Measurements from ENCODE around the gene PAM.

The PAM gene

DNA sequence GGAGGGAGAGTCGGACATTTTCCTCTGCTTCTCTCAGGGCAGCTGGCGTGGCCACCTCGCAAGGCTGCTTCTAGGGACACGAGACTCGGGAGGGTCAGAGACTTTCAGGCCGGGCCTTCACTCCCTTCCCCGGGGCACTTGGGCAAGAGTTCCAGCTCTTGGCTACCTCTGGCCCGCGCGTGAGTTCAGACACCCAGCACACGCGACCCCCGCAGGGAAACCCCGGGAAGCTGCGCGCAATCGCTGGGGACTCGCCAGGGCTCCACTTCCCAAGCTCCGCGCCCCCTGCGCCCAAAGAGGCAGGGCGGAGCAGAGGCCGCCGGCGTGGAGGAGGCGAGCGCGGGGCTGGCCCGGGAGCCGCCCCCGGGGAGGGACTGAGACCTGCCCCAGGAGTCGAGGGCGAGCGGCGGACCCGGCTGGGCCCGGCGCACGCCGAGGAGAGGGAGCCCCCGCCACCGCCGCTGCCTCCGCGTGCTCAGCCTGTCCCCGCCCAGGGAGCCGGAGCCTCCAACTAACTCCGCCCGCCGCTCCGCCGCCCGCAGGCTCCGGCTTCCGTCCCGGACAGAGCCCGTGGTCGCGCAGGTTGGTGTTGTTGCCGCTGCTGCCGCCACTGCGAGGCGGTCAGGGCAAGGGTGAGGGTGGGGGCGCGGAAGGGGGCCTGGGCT is at the start of gene PAM:
PAM (plus strand) TSS at position 539 of the 665 bp plus-strand sequence. CDS start 110,891 bp downstream, outside the sequence.
- in situ Hi-C loops (cut with MboI; ENCODE audit: low sequenced_read_pairs): no loop called here

DNA sequence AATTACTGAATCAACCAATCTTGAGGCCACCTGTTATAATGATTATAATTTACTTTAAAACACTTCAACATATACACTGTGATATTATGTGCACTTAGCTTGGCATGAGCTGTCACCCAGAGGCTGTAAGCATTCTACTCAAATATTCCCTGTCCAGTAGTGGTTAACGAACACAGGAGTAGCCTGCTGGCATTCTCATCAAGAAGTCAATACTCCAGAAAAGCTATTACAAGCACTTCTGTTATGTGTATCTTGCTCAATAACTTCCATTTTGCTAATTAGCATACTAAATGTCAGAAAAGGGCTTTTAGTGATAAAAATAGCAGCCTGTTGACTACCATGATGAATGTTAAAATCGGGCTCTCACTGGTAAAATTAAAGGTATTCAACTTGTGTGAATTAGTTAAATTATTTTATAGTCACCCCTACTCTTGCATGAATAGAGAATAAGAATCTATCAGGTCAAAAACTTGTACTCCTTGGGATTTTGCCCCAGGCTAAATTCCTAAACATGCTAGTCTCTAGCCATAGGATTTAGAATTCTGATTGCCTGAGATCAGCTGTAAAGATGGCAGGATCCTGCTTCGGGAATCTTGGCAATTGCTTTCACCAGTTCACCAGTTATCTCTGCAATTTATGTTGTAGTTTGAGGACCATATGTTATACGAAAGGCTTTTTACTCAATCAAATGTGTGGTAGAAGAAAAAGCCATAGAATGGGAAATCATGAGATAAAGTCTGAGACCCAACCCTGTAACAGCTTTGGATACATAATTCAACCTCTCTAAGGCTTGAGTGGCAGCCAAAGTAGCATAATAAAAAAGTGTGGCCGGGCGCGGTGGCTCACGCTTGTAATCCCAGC is 43.4 kb upstream of the PAM start:
- in situ Hi-C loops (cut with MboI; ENCODE audit: low sequenced_read_pairs): no loop called here

DNA sequence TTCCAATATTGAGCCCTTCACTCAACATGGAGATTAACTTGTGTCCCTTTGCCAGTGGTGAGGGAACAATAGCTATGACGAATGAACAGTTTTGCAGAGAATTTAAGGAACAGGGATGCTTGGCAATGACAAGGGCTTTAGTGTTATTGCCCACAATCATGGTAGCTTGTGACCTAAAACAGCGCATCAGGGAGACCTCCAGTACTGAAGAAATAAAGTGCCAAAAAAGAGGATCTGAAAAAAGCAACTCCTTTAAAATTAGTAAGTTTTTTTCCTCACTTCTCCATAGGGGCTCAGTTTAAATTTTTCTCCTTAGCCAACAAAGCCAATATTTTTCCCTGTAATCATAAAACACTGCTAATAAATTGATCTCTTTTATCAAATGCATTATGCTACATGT is 41.8 kb upstream of the PAM start:
- in situ Hi-C loops (cut with MboI; ENCODE audit: low sequenced_read_pairs): no loop called here

DNA sequence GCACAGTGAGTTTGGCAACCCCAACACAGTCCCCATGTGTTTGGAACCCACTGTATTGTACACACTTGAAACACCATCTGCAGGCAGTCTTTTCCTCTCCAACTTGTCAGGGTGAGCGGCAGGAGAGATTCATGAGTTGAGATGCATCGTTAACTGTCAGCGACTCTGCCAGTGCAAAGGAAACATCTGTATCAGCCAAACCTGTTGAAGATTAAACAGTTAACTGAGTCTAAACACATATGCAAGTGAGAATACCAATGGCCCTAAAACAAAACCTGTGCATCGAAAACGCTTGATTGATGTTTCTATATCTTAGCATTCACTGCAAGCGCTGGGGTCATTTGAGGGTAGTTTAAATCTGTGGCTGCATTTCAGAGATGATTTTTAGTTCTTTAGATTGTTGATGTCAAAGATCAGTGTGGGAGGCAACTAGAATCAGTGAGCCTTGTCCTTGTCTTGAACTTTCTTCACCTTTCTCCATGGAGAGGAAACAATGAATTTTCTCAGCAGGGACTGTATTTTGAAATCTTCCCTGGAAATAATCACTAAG is 41.3 kb upstream of the PAM start:
- in situ Hi-C loops (cut with MboI; ENCODE audit: low sequenced_read_pairs): no loop called here

DNA sequence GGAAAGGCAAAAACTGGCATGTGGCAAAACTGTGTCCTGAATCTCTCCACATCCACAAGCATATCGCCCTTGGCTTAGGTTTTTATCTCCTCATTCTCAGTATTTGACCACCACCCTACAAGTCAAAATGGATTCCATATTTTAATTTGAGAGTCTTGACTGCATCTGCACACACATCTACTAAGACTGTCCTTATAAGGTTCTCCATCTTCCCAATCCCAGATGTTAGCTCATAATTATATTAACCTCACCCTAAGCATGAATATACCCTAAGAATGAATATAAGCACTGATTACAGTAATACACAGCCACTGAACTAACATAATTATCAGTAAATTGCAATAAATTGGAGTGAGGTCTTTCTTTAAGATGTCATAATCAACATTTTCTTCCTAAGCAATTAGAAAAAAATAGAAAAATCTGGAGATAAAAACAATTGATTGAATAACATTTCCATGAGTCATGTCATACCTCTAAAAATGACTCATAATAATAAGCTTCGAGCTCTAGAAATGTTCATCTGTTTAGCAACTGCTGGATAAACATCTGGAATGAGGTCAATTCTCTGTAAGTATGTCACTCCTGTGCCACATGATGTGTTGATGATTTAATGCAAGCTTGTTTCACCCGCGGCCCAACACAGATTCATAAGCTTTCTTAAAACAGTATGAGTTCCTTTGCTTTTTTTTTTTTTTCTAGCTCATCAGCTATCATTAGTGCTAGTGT is 39.9 kb upstream of the PAM start:
- in situ Hi-C loops (cut with MboI; ENCODE audit: low sequenced_read_pairs): no loop called here

DNA sequence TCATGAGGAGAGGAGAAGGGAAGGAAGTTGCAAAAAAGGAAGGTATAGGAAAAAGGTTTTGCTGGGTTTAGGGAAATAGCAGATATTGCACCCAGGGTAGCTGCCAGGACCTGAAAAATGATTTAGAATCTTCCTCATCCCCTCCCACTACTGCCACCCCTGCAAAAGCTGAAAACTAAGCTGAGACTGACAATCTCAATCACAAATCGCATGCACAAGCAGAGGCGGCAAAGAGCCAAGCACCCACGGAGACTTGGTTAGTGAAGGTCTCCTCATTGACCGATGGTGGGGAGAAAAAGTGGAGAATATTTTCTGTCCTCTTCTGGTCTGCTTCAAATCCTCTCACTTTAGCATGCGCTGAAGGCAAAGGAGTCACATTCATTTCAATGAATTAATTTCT is 39.1 kb upstream of the PAM start:
- in situ Hi-C loops (cut with MboI; ENCODE audit: low sequenced_read_pairs): no loop called here

DNA sequence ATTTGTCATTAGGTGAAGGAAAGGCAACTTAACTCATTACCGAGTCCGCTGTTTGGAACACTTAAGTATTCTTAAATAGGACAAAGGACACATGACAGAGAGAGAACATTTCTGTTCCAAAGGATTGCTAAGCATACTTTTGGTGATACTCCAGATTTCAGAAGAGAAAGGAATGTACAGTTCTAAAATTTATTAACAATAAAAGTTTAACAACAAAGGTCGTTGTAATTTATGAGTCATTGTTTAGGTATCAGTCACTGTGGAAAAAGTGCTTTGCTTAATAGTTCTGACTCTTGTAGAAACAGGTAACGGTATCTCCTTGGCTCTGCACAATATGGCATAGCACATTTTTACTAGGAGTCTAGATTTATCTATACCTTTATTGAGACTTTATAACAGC is 36.3 kb upstream of the PAM start:
- in situ Hi-C loops (cut with MboI; ENCODE audit: low sequenced_read_pairs): no loop called here

DNA sequence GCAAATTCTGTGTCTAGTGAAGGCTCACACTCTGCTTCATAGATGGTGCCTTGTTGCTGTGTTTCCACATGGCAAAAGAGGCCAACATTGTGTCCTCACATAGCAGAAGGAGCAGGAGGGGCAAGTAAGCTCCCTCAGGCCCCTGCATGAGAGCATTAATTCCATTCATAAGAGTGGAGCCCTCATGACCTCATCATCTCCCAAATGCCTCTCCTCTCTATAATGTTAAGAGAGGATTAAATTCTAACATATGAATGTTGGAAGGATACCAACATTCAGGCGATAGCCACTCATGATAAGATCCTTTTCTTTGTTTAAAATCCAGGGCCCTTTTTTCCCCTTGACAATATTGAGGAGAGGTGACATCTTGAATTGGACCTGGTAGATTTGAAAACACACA is 35.2 kb upstream of the PAM start:
- in situ Hi-C loops (cut with MboI; ENCODE audit: low sequenced_read_pairs): no loop called here

DNA sequence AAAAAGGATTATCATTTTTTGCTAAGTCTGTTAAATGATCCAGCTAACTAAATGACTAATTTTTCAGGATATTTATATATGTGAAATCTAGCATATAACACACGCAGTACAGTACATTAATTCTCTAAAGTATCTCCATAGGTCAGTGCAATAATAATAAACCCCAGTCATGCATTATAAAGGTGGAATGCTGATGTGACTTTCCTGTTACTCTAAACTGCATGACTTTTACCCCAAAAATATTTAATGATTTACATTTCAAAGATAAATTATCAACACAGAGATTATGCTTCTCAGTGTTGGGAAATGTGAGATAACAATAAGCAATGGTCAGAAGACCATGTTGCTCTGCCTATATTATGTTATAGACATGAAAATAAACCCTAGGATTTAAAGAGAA is 34.1 kb upstream of the PAM start:
- in situ Hi-C loops (cut with MboI; ENCODE audit: low sequenced_read_pairs): no loop called here

DNA sequence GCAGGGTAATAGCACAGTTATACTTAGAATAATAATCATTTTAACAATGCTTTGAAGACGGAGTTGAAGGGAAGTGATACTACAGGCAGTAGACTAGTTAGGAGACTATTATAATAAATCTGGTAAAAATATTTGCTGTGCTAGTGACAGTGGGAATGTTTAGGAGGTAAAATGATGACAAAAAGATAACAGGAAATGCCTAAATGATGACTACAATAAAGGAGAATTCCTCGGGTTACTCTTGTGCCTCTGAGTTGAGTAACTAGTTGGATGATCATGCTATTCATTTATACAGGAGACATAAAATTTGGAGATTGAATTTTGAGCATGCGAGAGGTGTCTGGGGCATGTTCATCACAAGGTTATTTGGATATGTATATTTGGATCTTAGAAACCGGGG is 32.2 kb upstream of the PAM start:
- in situ Hi-C loops (cut with MboI; ENCODE audit: low sequenced_read_pairs): no loop called here

DNA sequence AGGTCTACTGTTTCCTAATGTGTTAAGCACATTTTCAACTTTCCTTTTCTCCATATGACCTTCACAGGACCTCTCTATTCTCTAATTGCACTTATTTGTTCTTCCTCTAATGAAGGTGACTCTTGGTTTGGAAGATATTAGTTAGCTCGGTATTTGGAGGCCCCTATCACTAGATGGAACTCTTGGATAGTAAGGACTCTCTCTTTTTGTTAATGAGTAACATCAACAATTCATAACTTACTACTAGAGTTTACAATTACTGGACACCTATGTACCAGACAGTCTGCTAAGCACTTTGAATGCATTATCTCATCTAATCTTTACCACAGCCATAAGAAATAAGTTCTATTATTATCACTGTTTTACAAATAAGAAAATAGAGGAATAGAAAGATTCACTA is 23.4 kb upstream of the PAM start:
- in situ Hi-C loops (cut with MboI; ENCODE audit: low sequenced_read_pairs): no loop called here

DNA sequence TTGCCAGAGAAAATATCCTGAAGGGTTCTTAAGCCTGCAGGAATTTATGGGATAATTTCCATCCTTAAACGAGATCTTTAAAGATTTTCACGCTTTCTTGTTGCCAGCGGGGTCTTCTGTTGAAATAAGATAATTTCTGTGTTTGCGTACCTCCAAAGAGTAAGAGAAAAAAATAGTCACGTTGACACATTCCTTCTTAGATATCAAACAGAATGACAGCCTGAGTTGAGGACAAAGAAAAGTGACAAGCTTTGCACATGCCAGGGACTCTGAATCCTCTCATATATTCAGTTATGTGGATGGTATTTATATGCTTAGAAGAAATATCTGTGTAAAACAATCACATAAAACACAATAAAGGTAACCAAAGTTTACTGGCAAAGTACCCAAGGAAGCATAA is 21.6 kb upstream of the PAM start:
- in situ Hi-C loops (cut with MboI; ENCODE audit: low sequenced_read_pairs): no loop called here

DNA sequence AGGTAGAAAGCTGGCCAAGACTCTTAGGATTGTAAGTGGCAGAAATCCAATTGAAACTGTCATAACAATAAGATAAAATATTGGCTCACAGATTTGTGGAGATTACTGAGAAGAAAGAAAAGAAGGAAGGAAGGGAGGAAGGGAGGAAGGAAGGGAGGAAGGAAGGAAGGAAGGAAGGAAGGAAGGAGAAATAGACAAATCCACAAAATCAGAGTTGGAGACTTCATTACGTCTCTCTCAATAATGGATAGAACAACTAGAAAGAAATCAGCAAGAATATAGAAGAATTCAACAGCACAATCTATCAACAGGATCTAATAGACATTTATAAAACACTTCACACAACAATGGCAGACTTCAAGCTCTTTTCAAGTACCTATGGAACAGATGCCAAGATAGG is 17.9 kb upstream of the PAM start:
- in situ Hi-C loops (cut with MboI; ENCODE audit: low sequenced_read_pairs): no loop called here

DNA sequence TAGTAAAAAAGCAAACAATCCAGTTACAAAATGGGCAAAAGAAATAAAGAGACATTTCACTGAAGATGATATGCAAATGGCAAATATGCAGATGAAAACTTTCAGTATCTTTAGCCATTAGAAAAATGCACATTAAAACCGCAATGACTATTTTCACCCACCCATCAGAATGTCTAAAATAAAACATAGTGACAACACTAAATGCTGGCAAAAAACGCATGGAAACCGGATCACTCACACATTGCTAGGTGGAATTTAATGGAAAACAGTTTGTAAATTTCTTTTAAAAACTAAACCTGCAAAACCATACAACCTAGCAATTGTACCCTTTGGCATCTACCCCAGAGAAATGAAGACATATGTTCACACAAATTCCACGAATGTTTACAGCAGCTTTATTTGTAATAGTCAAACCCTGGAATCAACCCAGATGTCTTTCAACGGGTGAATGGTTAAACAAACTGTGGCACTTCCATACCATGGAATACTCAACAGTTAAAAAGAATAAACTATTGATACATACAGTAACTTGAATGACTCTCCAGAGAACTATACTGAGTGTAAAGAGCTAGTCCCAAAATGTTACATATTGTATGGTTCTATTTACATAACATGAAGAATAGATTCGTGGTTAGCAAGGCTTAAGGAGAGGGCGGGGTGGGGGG is 17.2 kb upstream of the PAM start:
- in situ Hi-C loops (cut with MboI; ENCODE audit: low sequenced_read_pairs): no loop called here

DNA sequence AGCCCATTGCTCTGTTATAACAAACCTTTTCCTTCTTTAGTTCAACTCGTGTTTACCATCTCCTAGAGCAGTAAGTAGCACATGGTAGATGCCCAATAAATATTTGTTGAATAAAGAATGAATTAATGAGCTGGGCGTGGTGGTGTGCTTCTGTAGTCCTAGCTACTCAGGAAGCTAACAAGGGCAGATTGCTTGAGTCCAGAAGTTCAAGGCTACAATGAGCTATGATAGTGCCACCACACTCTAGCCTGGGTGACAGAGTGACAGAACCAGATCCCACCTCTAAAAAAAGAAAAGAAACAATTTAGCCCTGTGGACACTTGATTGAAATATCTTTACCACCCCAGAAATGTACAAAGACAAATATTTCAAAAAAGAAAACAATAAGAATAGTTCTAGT is 14.6 kb upstream of the PAM start:
- in situ Hi-C loops (cut with MboI; ENCODE audit: low sequenced_read_pairs): no loop called here

DNA sequence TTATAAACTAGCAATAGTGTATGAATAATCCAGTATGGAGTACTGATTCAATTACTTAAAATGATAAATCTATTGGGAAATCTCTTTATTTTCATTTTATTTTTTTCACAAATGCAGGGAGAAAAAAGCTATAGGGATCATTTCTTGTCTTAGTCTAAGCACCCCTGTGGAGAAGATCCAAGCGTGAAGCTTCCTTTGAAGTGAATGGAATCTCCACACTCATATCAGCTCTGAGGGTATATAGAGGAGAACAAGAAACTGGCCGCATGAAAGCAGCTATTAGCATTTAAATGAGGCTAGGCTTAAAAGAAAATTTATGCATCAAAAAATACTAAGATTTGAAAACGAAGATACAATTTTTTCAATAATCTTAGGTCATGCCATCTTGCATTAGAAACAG is 12.9 kb upstream of the PAM start:
- in situ Hi-C loops (cut with MboI; ENCODE audit: low sequenced_read_pairs): no loop called here

DNA sequence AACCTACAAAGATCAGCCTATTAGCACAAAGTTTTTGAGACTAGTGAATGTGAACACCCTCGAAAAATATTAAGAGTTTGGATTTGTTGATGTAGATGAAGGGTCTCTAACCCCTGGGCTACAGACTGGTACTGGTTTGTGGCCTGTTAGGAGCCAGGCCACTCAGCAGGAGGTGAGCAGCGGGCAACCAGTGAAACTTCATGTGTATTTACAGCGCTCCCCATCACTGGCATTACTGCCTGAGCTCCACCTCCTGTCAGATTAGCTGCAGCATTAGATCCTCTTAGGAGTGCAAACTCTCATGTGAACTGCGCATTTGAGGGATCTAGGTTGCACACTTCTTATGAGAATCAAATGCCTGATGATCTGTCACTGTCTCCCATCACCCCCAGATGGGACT is 11.2 kb upstream of the PAM start:
- in situ Hi-C loops (cut with MboI; ENCODE audit: low sequenced_read_pairs): no loop called here

DNA sequence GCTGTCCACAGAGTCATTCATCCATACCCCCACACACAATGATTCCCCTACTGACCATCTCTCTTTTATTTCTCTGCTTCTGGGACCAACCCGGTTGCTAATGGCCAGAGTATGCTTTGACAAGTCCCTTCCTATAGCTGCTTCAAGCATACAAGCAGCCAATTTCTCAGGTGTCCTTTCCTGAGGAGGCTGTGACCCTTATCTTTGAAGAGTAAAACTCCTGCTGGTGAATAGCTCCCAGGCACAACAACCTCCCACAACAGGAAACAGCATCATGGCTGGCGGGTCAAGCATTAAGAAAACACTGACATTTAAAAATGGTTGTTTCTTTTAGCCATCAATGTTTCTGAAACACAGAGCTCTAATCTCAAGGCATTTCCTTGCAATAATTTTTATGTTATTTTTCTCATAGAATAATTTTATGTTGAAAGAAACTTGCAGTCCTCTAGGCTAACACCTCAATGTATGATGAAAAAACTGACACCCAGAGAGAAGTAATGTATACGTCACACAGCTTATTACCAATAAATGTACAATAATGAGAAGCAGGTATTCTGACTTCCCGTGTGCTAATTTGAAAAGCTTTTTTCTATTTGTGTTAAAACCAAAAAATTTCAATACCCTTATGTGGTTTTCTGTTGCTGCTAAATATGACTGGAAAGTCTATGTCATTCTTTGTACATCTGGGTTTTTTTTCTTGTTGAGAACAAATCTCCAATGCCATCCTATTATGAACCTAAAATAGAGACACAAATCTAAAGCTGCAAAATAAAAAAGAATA is 7.5 kb upstream of the PAM start:
- in situ Hi-C loops (cut with MboI; ENCODE audit: low sequenced_read_pairs): no loop called here

DNA sequence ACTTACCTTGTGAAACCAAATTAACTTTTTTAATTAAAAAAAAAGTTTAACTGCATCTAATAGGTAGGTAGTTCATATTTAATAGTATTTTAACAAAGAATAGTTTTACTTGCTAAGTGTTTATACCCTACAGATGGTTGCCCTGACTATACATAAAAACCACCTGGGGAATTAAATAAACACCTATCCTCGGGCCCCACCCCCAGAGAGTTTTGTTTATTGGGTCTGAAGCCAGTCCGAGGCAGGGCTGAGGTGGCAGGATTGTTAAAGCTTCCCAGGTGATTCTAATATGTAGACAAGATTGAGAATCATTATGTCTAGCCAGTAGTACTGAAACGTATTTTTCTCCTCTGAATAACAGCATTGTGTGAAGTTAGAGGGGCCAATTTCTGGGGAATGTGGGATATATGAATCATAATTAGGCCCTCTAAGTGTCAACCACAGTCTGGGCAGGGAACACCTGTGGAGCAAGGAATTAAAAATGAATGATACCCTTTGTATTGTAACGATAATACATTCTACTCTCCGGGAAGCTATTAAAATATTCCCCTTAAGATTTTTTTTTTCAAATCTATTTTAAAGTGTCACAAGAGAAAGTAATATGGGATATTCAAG is 5.6 kb upstream of the PAM start:
- in situ Hi-C loops (cut with MboI; ENCODE audit: low sequenced_read_pairs): no loop called here
